OCI-LY7 (cell line): ENCODE results near the gene SYNPO.

Experiments
- EZH2phosphoT487 ChIP-seq: fragments of 200-600 bp; sonication (generic); IDR thresholded peaks from 2 replicates; pipeline ENCODE4 v1.6.1; 2018; ENCODE audit warnings: low read depth, borderline replicate concordance, mild to moderate bottlenecking, mixed run types, antibody characterized with exemption, low read length, moderate library complexity, mixed read lengths
- TF ChIP-seq, protein P1 (sequence below): fragments of 200-600 bp; sonication (generic); conservative IDR thresholded peaks from 2 replicates; pipeline ENCODE4 v1.5.1; 2014; ENCODE audit warnings: mild to moderate bottlenecking, antibody characterized with exemption, low read length, moderate library complexity, mixed read lengths

DNA sequence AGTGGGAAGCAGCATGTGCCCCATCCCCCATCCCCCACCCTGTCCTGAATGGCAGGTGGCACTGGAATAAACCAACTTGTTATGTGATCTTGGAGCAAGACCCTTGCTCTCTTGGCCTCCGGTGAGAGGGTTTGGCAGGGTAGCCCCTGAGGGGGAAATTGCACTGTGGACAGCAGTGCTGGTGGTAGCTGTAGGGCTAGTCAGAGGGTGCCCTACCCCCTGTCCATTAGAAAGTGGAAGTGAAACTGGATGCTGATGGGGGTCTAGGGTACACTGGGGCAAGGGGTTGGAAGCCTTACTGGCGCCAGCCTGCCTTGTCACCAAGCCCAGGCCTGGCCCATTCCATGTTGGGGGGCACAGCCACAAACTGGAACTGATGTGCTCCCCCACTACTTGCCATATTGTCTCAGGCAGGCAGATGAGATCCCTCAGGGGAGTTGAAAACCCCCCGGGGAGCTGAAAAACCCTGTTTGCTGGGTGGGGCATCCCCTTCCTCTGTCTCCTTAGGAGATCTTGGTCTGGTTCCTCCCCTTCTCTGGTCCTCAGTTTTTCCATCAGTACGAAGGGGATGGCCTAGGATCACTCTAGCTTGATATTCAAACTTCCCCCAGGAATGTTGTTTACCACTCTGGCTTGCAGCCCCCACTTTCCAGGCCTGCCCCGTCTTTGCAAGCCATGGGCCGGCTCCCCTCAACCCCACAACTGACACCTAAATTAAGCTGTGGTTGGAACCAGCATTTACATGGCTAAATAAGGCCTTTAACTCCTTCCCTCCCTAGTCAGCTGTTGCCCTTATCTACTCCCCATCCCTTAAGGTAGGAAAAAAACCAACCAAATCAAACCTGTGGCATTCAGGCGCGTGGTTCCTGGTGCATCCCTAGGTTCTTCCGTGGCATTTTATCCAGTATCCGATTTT, 14.4 kb upstream of the SYNPO start:
- TF ChIP-seq, protein P1, sequence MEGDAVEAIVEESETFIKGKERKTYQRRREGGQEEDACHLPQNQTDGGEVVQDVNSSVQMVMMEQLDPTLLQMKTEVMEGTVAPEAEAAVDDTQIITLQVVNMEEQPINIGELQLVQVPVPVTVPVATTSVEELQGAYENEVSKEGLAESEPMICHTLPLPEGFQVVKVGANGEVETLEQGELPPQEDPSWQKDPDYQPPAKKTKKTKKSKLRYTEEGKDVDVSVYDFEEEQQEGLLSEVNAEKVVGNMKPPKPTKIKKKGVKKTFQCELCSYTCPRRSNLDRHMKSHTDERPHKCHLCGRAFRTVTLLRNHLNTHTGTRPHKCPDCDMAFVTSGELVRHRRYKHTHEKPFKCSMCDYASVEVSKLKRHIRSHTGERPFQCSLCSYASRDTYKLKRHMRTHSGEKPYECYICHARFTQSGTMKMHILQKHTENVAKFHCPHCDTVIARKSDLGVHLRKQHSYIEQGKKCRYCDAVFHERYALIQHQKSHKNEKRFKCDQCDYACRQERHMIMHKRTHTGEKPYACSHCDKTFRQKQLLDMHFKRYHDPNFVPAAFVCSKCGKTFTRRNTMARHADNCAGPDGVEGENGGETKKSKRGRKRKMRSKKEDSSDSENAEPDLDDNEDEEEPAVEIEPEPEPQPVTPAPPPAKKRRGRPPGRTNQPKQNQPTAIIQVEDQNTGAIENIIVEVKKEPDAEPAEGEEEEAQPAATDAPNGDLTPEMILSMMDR: no peak
- no peak for TF ChIP-seq EZH2phosphoT487
